Left ventricle myocardium inferior (tissue), 1 donor: Measurements from ENCODE around the gene ZNF358. TPM values are rescaled to one million over a fixed set of nuclear protein-coding genes. Genes with fewer than 3 reads are reported as not detected.

Experiments used
- DNase-seq: peaks from one replicate; pipeline ENCODE4 v3.0.0-alpha.2; 2020
- H3K27ac ChIP-seq: fragments of 200-600 bp; replicated peaks from 2 replicates; pipeline ENCODE4 v1.8.0; 2021
- H3K27me3 ChIP-seq: fragments of 200-600 bp; 2 replicates; pipeline ENCODE4 v1.8.0; 2021; ENCODE audit warnings: low read depth
- H3K36me3 ChIP-seq: fragments of 200-600 bp; 2 replicates; pipeline ENCODE4 v1.8.0; 2021
- H3K4me1 ChIP-seq: fragments of 200-600 bp; 2 replicates; pipeline ENCODE4 v1.8.0; 2021
- H3K4me3 ChIP-seq: fragments of 200-600 bp; 2 replicates; pipeline ENCODE4 v1.8.0; 2021; ENCODE audit warnings: mild to moderate bottlenecking, moderate library complexity
- H3K9me3 ChIP-seq: fragments of 200-600 bp; replicated peaks from 2 replicates; pipeline ENCODE4 v1.8.0; 2021
- CTCF ChIP-seq: fragments of 200-600 bp; IDR thresholded peaks from 2 replicates; pipeline ENCODE4 v1.8.0; 2021; ENCODE audit warnings: antibody characterized with exemption, mild to moderate bottlenecking, borderline replicate concordance
- intact Hi-C: fragments of 100-400 bp; cut with micrococcal nuclease; formaldehyde crosslinking; loops from one replicate; pipeline ENCODE4 v1.11.0; 2022
- total RNA-seq: library from RNA; stranded (reverse); fragmentation: NEBNext Ultra II Directional; extraction: Animal tissue kit (Norgen Biotek cat#: 25700); gene quantifications from one replicate; pipeline ENCODE4 v1.2.1, GENCODE V29; 2021
- donor health status: DM: no; HTN: yes; CAD: no; lungs with severe emphysema.

ZNF358 gene
- total RNA-seq, 1 donor from 2014 or later: 88.5 TPM

GRCh38 chr19:7516878-7517277, 975 bp downstream of the ZNF358 start:
- peak overlapping the region; percentile 90 for H3K4me3 ChIP-seq
- intact Hi-C loops: no loop called here
- no peaks in the 10 kb centered on the region for H3K27me3 ChIP-seq
- TF ChIP-seq CTCF: no peak
- H3K36me3 ChIP-seq: peaks cover 13% of the 10 kb centered on the region
- peak overlapping the region; percentile 94 for H3K27ac ChIP-seq
- peaks cover 37% of the 10 kb centered on the region for H3K4me1 ChIP-seq
- no peaks in the 10 kb centered on the region for H3K9me3 ChIP-seq
- no peak for DNase-seq

- H3K9me3 ChIP-seq: no peaks in the 10 kb centered on the region
- H3K27me3 ChIP-seq: no peaks in the 10 kb centered on the region
- H3K4me1 ChIP-seq: peaks cover 62% of the 10 kb centered on the region
- intact Hi-C loops: no loop called here
- peaks cover 13% of the 10 kb centered on the region for H3K36me3 ChIP-seq
- no peak overlapping the region for H3K4me3 ChIP-seq
- no peak for TF ChIP-seq CTCF
- no peak overlapping the region for H3K27ac ChIP-seq
- DNase-seq: no peak
Observed at GRCh38 chr19:7519361-7520130, 3.6 kb downstream of the ZNF358 start.

- Histone ChIP-seq H3K4me3 (no peak overlapping the region), H3K36me3 (peaks cover 20% of the 10 kb centered on the region), H3K9me3 (no peaks in the 10 kb centered on the region), H3K27me3 (no peaks in the 10 kb centered on the region), H3K4me1 (peaks cover 58% of the 10 kb centered on the region), H3K27ac (peak overlapping the region; percentile 33)
- no peak for DNase-seq
- intact Hi-C loops: no loop called here
- TF ChIP-seq CTCF: no peak
Observed at GRCh38 chr19:7520131-7521051, 4.5 kb downstream of the ZNF358 start.

GRCh38 chr19:7521551-7522071, 5.7 kb downstream of the ZNF358 start:
- no peak for TF ChIP-seq CTCF
- Histone ChIP-seq H3K4me3 (peak overlapping the region; percentile 84), H3K27ac (peak overlapping the region; percentile 79), H3K36me3 (peaks cover 29% of the 10 kb centered on the region), H3K9me3 (no peaks in the 10 kb centered on the region), H3K27me3 (no peaks in the 10 kb centered on the region), H3K4me1 (peaks cover 50% of the 10 kb centered on the region)
- intact Hi-C loops: no loop called here
- DNase-seq: no peak

- Histone ChIP-seq H3K4me3 (peak within 1 kb of the TSS; percentile 84), H3K27me3 (no peaks in the 10 kb centered on the region), H3K4me1 (peaks cover 43% of the 10 kb centered on the region), H3K36me3 (peaks cover 36% of the 10 kb centered on the region), H3K27ac (peak within 1 kb of the TSS; percentile 79), H3K9me3 (no peaks in the 10 kb centered on the region)
- DNase-seq: peak; percentile 100
- intact Hi-C loops: no loop called here
- TF ChIP-seq CTCF: no peak
Observed at GRCh38 chr19:7522072-7522922, 6.4 kb downstream of the ZNF358 start, which contains the start of gene MCOLN1. TSS of gene MCOLN1 (plus strand) at chr19:7522624. CDS start at chr19:7522751, 127 bp downstream.
